ENCODE measurements around the gene FAM53A. TPM values are rescaled to one million over a fixed set of nuclear protein-coding genes. Genes with fewer than 3 reads are reported as not detected.

The FAM53A gene
- total RNA-seq, 1 experiment from 2014 or later: 1.6 TPM

- no peak for TF ChIP-seq EZH2 (IDR thresholded peaks at IDR 0.05; ENCODE audit: borderline replicate concordance, low read depth, low read length, poor library complexity, severe bottlenecking)
- TF ChIP-seq CTCF (conservative IDR thresholded peaks at IDR 0.05; ENCODE audit: low read depth, low read length): no peak
- no TSS peak for BruUV-seq (replicated peaks)
Observed at GRCh38 chr4:1721003-1721665, 37.0 kb upstream of the FAM53A start, which contains the start of the genes TACC3 and TMEM129. Gene TACC3 (plus strand): TSS chr4:1721521. CDS start chr4:1723422, 1,901 bp downstream. Gene TMEM129 (minus strand): TSS chr4:1721323. CDS start chr4:1720837, 486 bp downstream.

DNA sequence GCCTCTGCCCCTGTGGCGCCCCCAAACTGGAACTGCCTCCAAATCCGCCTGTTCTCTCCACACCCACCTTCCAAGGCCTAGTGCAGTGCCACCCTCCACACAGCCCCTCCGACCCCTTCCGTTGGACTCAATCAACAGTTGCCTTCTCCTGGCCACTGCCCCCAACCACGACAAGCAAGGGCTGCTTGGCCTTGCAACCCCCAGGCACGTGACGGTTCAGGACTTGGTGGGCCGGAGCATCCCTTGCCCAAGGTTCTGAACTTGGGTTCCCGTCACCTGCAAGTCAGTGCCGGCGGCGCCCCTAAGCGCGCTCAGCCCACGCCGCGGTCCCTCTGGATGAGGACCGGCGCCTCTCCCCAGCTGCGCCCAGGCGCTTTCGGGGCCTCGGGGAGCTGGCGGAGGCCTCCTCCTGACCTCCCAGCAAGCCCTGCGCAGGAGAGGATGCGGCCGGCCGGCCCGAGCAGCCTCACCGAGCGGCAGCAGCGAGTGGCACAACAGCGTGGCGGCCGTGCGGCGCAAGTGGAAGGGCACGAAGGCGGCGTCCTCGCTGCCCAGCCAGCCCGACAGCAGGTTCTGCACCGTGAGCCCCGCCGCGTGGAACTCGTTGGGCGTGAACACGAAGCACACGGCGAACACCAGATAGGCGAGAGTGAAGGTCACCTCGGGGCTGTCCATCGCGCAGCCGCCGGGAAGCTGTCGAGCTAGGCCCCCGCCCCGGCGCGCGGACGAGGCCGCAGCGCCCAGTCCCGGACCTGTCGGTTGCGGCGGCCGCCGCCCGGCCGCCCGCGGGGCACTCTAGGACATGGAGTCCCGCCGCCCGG lies 36.3 kb upstream of the FAM53A start:
- TF ChIP-seq CTCF (conservative IDR thresholded peaks at IDR 0.05; ENCODE audit: low read depth, low read length): no peak
- no peak for TF ChIP-seq EZH2 (IDR thresholded peaks at IDR 0.05; ENCODE audit: borderline replicate concordance, low read depth, low read length, poor library complexity, severe bottlenecking)
- Histone ChIP-seq H3K4me3 (ENCODE audit: low read depth, low read length, poor library complexity, severe bottlenecking) (peak overlapping the region; percentile 99), H3K27ac (ENCODE audit: low read depth, low read length, poor library complexity, severe bottlenecking) (peak overlapping the region; percentile 90), H3K27me3 (replicated peaks; ENCODE audit: insufficient read depth, low read depth, low read length, poor library complexity) (no peaks in the 10 kb centered on the region), H3K9me3 (ENCODE audit: low read depth, low read length, poor library complexity, severe bottlenecking) (no peaks in the 10 kb centered on the region), H3K36me3 (ENCODE audit: insufficient read depth, low read length, poor library complexity, severe bottlenecking) (peaks cover 54% of the 10 kb centered on the region), H3K4me1 (ENCODE audit: insufficient read depth, low read length, poor library complexity, severe bottlenecking) (no peaks in the 10 kb centered on the region)
- CTCF ChIA-PET: interaction anchor here (1.1 to 1.3 kb wide), 2 partner anchors 26 to 27 kb away, joined by 4 to 7 read pairs; no protein-coding TSS in a partner anchor
- intact Hi-C loops (cut with micrococcal nuclease; ENCODE audit: unreplicated experiment): no loop called here
- BruUV-seq (replicated peaks): no TSS peak
- no peak for DNase-seq (ENCODE audit: low spot score)
- POLR2A ChIA-PET (ENCODE audit: low non-redundant PET): interaction anchor here (0.5 to 0.7 kb wide), 2 partner anchors 8 to 531 kb away, joined by 4 to 14 read pairs; partner anchors contain the start of gene SLBP

More at GRCh38 chr4:1721003-1721665, 37.0 kb upstream of the FAM53A start, which contains the start of the genes TACC3 and TMEM129:
- CTCF ChIA-PET: interaction anchor here (1.1 to 1.3 kb wide), 2 partner anchors 25 to 27 kb away, joined by 4 to 7 read pairs; no protein-coding TSS in a partner anchor
- Histone ChIP-seq H3K27ac (ENCODE audit: low read depth, low read length, poor library complexity, severe bottlenecking) (peak within 1 kb of the TSS; percentile 90), H3K27me3 (replicated peaks; ENCODE audit: insufficient read depth, low read depth, low read length, poor library complexity) (no peaks in the 10 kb centered on the region), H3K36me3 (ENCODE audit: insufficient read depth, low read length, poor library complexity, severe bottlenecking) (peaks cover 56% of the 10 kb centered on the region), H3K9me3 (ENCODE audit: low read depth, low read length, poor library complexity, severe bottlenecking) (no peaks in the 10 kb centered on the region), H3K4me3 (ENCODE audit: low read depth, low read length, poor library complexity, severe bottlenecking) (peak within 1 kb of the TSS; percentile 99), H3K4me1 (ENCODE audit: insufficient read depth, low read length, poor library complexity, severe bottlenecking) (no peaks in the 10 kb centered on the region)
- POLR2A ChIA-PET (ENCODE audit: low non-redundant PET): interaction anchor here (0.5 to 0.7 kb wide), 2 partner anchors 9 to 532 kb away, joined by 4 to 14 read pairs; partner anchors contain the start of gene SLBP
- intact Hi-C loops (cut with micrococcal nuclease; ENCODE audit: unreplicated experiment): no loop called here
- peak; percentile 95 for DNase-seq (ENCODE audit: low spot score)

DNA sequence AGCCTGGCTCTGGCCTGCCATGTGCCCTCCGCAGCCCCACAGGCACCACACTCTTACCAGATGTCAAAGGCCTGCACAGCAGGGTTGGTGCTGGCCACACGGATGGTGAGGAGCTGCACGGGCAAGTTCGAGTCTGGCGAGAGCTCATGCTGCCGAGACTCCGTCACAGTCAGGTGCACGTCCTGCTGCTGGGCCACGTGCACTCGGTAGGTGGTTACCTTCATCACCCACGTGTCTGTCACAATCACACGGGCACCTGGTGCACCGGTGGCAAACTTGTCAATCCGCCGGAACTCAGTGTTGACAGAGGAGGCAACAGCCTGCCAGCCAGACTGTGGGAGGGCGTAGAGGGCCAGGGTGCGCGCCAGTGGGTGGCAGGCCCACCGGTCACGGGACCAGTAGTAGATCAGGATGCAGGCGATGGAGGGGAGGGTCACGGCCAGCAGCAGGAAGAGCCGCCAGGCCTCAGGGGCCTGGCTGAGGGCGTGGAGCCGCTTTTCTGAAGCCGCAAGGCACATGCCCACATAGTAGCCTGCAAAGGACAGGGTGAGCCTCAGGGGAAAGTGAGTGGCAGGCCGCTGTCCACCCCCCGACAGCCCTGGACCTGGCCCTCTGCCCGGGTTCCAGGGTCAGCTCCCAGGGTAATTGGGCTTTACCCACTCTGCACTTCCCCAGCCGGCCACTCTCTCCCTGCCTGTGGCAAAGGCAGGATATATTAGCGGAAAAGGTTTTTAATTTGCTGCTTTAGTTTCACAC lies 34.2 kb upstream of the FAM53A start:
- no peak overlapping the region for H3K4me3 ChIP-seq (ENCODE audit: low read depth, low read length, poor library complexity, severe bottlenecking)
- H3K27ac ChIP-seq (ENCODE audit: low read depth, low read length, poor library complexity, severe bottlenecking): peak overlapping the region; percentile 23
- ChIA-PET POLR2A (ENCODE audit: low non-redundant PET) (no interaction called here), CTCF (no interaction called here)
- no peaks in the 10 kb centered on the region for H3K9me3 ChIP-seq (ENCODE audit: low read depth, low read length, poor library complexity, severe bottlenecking)
- intact Hi-C loops (cut with micrococcal nuclease; ENCODE audit: unreplicated experiment): no loop called here
- DNase-seq (ENCODE audit: low spot score): no peak
- TF ChIP-seq CTCF (conservative IDR thresholded peaks at IDR 0.05; ENCODE audit: low read depth, low read length) (no peak), EZH2 (IDR thresholded peaks at IDR 0.05; ENCODE audit: borderline replicate concordance, low read depth, low read length, poor library complexity, severe bottlenecking) (no peak)
- H3K27me3 ChIP-seq (replicated peaks; ENCODE audit: insufficient read depth, low read depth, low read length, poor library complexity): no peaks in the 10 kb centered on the region
- no TSS peak for BruUV-seq (replicated peaks)
- H3K36me3 ChIP-seq (ENCODE audit: insufficient read depth, low read length, poor library complexity, severe bottlenecking): peaks cover 33% of the 10 kb centered on the region
- peaks cover 10% of the 10 kb centered on the region for H3K4me1 ChIP-seq (ENCODE audit: insufficient read depth, low read length, poor library complexity, severe bottlenecking)
